WTC11 (cell line): ENCODE results near the gene MICAL3. TPM values are rescaled to one million over a fixed set of nuclear protein-coding genes. Genes with fewer than 3 reads are reported as not detected.
A peak's percentile ranks its signal among the peaks of the same experiment; 100 is the strongest.
"Not testable (repeated sequence)": the region's sequence is repeated elsewhere in the genome, so short reads cannot be mapped to it uniquely, and the experiment has no call there.

Experiments used
- ATAC-seq: fragments of 200-7000 bp; cut with Tn5 transposase; 2 replicates; pipeline ENCODE4 v1.10.0; 2021; ENCODE audit warnings: mild to moderate bottlenecking, moderate library complexity
- CTCF ChIA-PET: fragments of 300-600 bp; sonication (Branson Sonifier 250); formaldehyde crosslinking; loops from one replicate; lab custom pipeline; 2021; ENCODE audit warnings: antibody characterized with exemption; lab: Charles Lee
- POLR2A ChIA-PET: fragments of 350-600 bp; sonication (Branson Sonifier 250); formaldehyde crosslinking; loops from one replicate; lab custom pipeline; 2021; ENCODE audit warnings: antibody characterized with exemption; lab: Charles Lee
- DNase-seq: peaks from one replicate; pipeline ENCODE4 v3.0.0; 2021; ENCODE audit warnings: low spot score
- H3K27ac Mint-ChIP-seq: 2 replicates; pipeline ENCODE4 v1.8.0; 2021; ENCODE audit warnings: mixed read lengths
- H3K27me3 Mint-ChIP-seq: 2 replicates; pipeline ENCODE4 v1.8.0; 2021; ENCODE audit warnings: low read depth, mild to moderate bottlenecking, moderate library complexity, mixed read lengths
- H3K36me3 Mint-ChIP-seq: 2 replicates; pipeline ENCODE4 v1.8.0; 2021; ENCODE audit warnings: mixed read lengths
- H3K4me1 Mint-ChIP-seq: 2 replicates; pipeline ENCODE4 v1.8.0; 2022; ENCODE audit warnings: mixed read lengths
- H3K4me3 Mint-ChIP-seq: 2 replicates; pipeline ENCODE4 v1.8.0; 2021; ENCODE audit warnings: mild to moderate bottlenecking, moderate library complexity, mixed read lengths
- H3K9me3 Mint-ChIP-seq: 2 replicates; pipeline ENCODE4 v1.8.0; 2021; ENCODE audit warnings: mixed read lengths
- FOXJ3 ChIP-seq: sonication (generic); formaldehyde crosslinking; IDR thresholded peaks from 2 replicates; pipeline ENCODE4 v1.9.0; 2021; ENCODE audit warnings: missing genetic modification reagents, mild to moderate bottlenecking, borderline replicate concordance
- GRHL2 ChIP-seq: fragments of 250-450 bp; sonication (Bioruptor Pico); IDR thresholded peaks from 2 replicates; pipeline ENCODE4 v1.8.0; 2022; ENCODE audit warnings: mild to moderate bottlenecking, moderate library complexity; ENCODE audit not compliant: insufficient replicate concordance, severe bottlenecking
- HMGA2 ChIP-seq: fragments of 250-450 bp; sonication (Bioruptor Pico); IDR thresholded peaks from 2 replicates; pipeline ENCODE4 v1.4.0; 2021; ENCODE audit warnings: mild to moderate bottlenecking, moderate library complexity
- KAT7 ChIP-seq: sonication (generic); formaldehyde crosslinking; IDR thresholded peaks from 2 replicates; pipeline ENCODE4 v1.8.1; 2023; ENCODE audit warnings: missing genetic modification reagents, mild to moderate bottlenecking, borderline replicate concordance
- MYBL2 ChIP-seq: sonication (generic); formaldehyde crosslinking; IDR thresholded peaks from 2 replicates; pipeline ENCODE4 v1.8.1; 2023; ENCODE audit warnings: mild to moderate bottlenecking, moderate library complexity, missing genetic modification reagents
- NFATC4 ChIP-seq: fragments of 250-450 bp; sonication (Bioruptor Pico); IDR thresholded peaks from 2 replicates; pipeline ENCODE4 v1.9.0; 2021; ENCODE audit warnings: mild to moderate bottlenecking
- SMAD3 ChIP-seq: sonication (generic); formaldehyde crosslinking; IDR thresholded peaks from 2 replicates; pipeline ENCODE4 v1.8.0; 2022; ENCODE audit warnings: missing genetic modification reagents, mild to moderate bottlenecking, borderline replicate concordance
- TP53 ChIP-seq: sonication (generic); formaldehyde crosslinking; IDR thresholded peaks from 2 replicates; pipeline ENCODE4 v1.8.1; 2023; ENCODE audit warnings: mild to moderate bottlenecking, missing genetic modification reagents
- ZNF219 ChIP-seq: sonication (generic); formaldehyde crosslinking; IDR thresholded peaks from 2 replicates; pipeline ENCODE4 v1.8.0; 2023; ENCODE audit warnings: missing genetic modification reagents, mild to moderate bottlenecking, borderline replicate concordance
- ZNF416 ChIP-seq: fragments of 250-450 bp; sonication (Bioruptor Pico); IDR thresholded peaks from 2 replicates; pipeline ENCODE4 v1.9.0; 2021; ENCODE audit warnings: mild to moderate bottlenecking, inconsistent platforms
- ZNF423 ChIP-seq: fragments of 250-450 bp; sonication (Bioruptor Pico); IDR thresholded peaks from 2 replicates; pipeline ENCODE4 v2.1.2; 2022; ENCODE audit warnings: mild to moderate bottlenecking, moderate library complexity
- total RNA-seq: library from RNA; stranded (reverse); gene quantifications from 3 replicates; pipeline ENCODE4 v1.2.3, GENCODE V29; 2021
- TF ChIP-seq, protein P1 (sequence below): fragments of 250-450 bp; sonication (Bioruptor Pico); IDR thresholded peaks from 2 replicates; pipeline ENCODE4 v1.9.0; 2021; ENCODE audit warnings: mild to moderate bottlenecking, borderline replicate concordance
- TF ChIP-seq, protein P2 (sequence below): sonication (generic); formaldehyde crosslinking; IDR thresholded peaks from 2 replicates; pipeline ENCODE4 v1.8.1; 2022; ENCODE audit warnings: low read depth, missing genetic modification reagents, borderline replicate concordance
- TF ChIP-seq, protein P3 (sequence below): fragments of 250-450 bp; sonication (Bioruptor Pico); conservative IDR thresholded peaks from 2 replicates; pipeline ENCODE4 v1.9.0; 2021; ENCODE audit warnings: mild to moderate bottlenecking
- TF ChIP-seq, protein P4 (sequence below): sonication (generic); formaldehyde crosslinking; IDR thresholded peaks from 2 replicates; pipeline ENCODE4 v1.8.1; 2023; ENCODE audit warnings: mild to moderate bottlenecking, missing genetic modification reagents, moderate library complexity
- TF ChIP-seq, protein P5 (sequence below): fragments of 250-450 bp; sonication (Bioruptor Pico); IDR thresholded peaks from 2 replicates; pipeline ENCODE4 v1.9.0; 2021; ENCODE audit warnings: moderate library complexity, mild to moderate bottlenecking, inconsistent platforms, borderline replicate concordance
- TF ChIP-seq, protein P6 (sequence below): sonication (generic); formaldehyde crosslinking; IDR thresholded peaks from 2 replicates; pipeline ENCODE4 v1.8.0; 2023; ENCODE audit warnings: mild to moderate bottlenecking, missing genetic modification reagents
- TF ChIP-seq, protein P7 (sequence below): fragments of 250-450 bp; sonication (Bioruptor Pico); IDR thresholded peaks from 2 replicates; pipeline ENCODE4 v1.9.0; 2021; ENCODE audit warnings: mild to moderate bottlenecking

MICAL3 gene
- total RNA-seq, 1 experiment from 2014 or later, result 41.2 TPM

DNA sequence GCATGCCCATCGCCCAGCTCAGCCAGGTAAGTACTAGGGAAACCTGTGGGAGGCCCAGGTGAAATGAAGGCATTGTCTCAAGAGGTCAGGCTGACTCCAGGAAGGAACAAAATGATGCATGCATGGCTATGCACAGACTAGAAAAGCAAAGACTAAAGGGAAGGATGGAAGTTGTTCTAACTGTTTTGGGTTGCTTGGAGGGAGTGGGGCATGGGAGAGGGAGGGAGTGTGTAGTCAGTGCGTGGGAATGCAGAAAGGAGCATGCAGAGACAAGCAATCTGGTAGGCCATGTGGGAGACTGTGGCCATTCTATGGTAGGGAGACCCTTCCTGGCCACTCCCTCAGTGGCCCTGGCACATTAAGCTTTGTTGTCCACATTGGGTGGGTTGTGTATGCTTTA is 2.9 kb downstream of the MICAL3 start (continued):
- TF ChIP-seq, protein P1, sequence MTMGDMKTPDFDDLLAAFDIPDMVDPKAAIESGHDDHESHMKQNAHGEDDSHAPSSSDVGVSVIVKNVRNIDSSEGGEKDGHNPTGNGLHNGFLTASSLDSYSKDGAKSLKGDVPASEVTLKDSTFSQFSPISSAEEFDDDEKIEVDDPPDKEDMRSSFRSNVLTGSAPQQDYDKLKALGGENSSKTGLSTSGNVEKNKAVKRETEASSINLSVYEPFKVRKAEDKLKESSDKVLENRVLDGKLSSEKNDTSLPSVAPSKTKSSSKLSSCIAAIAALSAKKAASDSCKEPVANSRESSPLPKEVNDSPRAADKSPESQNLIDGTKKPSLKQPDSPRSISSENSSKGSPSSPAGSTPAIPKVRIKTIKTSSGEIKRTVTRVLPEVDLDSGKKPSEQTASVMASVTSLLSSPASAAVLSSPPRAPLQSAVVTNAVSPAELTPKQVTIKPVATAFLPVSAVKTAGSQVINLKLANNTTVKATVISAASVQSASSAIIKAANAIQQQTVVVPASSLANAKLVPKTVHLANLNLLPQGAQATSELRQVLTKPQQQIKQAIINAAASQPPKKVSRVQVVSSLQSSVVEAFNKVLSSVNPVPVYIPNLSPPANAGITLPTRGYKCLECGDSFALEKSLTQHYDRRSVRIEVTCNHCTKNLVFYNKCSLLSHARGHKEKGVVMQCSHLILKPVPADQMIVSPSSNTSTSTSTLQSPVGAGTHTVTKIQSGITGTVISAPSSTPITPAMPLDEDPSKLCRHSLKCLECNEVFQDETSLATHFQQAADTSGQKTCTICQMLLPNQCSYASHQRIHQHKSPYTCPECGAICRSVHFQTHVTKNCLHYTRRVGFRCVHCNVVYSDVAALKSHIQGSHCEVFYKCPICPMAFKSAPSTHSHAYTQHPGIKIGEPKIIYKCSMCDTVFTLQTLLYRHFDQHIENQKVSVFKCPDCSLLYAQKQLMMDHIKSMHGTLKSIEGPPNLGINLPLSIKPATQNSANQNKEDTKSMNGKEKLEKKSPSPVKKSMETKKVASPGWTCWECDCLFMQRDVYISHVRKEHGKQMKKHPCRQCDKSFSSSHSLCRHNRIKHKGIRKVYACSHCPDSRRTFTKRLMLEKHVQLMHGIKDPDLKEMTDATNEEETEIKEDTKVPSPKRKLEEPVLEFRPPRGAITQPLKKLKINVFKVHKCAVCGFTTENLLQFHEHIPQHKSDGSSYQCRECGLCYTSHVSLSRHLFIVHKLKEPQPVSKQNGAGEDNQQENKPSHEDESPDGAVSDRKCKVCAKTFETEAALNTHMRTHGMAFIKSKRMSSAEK (CRISPR knock-in tag), result no peak
- TF ChIP-seq HMGA2 (CRISPR knock-in tag) (no peak), NFATC4 (CRISPR knock-in tag) (no peak), GRHL2 (CRISPR knock-in tag) (no peak), ZNF423 (CRISPR knock-in tag) (no peak)
- TF ChIP-seq, protein P2, sequence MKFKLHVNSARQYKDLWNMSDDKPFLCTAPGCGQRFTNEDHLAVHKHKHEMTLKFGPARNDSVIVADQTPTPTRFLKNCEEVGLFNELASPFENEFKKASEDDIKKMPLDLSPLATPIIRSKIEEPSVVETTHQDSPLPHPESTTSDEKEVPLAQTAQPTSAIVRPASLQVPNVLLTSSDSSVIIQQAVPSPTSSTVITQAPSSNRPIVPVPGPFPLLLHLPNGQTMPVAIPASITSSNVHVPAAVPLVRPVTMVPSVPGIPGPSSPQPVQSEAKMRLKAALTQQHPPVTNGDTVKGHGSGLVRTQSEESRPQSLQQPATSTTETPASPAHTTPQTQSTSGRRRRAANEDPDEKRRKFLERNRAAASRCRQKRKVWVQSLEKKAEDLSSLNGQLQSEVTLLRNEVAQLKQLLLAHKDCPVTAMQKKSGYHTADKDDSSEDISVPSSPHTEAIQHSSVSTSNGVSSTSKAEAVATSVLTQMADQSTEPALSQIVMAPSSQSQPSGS (CRISPR knock-in tag), result no peak
- TF ChIP-seq, protein P3, sequence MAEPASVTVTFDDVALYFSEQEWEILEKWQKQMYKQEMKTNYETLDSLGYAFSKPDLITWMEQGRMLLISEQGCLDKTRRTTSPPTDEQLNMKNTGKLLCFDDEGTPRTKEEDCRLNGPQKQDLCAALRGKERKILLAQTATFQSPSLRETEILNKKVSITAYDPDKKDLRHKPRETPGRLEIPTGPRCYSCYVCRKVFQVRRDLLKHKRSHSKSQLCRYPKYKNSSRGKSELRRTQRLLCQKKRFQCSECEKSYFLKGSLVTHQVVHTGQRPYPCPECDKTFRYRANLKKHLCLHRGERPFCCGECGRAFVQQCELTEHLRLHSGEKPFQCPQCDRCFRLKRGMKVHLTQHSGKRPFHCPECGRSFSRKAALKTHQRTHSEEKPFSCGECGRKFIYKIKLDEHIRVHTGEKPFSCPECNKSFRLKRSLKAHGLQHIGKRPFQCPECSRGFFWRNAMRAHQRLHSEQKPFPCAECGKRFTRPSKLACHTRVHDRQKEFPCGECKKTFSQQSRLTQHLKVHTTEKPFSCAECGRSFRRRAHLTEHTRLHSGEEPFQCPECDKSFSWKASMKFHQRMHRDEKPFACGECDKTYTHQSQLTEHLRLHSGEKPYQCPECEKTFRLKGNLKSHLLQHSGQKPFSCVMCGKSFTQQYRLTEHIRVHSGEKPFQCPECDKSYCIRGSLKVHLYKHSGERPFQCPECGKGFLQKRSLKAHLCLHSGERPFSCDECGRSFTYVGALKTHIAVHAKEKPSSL, result no peak
- TF ChIP-seq, protein P4, sequence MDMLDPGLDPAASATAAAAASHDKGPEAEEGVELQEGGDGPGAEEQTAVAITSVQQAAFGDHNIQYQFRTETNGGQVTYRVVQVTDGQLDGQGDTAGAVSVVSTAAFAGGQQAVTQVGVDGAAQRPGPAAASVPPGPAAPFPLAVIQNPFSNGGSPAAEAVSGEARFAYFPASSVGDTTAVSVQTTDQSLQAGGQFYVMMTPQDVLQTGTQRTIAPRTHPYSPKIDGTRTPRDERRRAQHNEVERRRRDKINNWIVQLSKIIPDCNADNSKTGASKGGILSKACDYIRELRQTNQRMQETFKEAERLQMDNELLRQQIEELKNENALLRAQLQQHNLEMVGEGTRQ (CRISPR knock-in tag), result no peak

DNA sequence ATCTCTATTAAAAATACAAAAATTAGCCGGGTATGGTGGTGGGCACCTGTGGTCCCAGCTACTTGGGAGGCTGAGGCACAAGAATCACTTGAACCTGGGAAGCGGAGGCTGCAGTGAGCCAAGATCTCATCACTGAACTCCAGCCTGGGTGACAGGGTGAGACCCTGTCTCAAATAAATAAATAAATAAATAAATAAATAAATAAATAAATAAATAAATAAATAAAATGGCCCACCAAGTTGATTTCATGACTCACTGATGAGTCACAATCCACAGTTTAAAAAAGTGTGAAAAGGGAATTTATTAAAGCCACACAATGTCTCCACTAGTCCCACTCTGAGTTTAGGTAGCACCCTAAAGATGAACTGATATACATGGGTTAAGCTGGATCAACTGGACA is 3.6 kb downstream of the MICAL3 start:
- H3K36me3 Mint-ChIP-seq, ATAC-seq, POLR2A ChIA-PET, H3K9me3 Mint-ChIP-seq, H3K4me3 Mint-ChIP-seq, DNase-seq, H3K27ac Mint-ChIP-seq: not testable (repeated sequence)
- CTCF ChIA-PET, result interaction anchor here (1.9 kb wide), 1 partner anchor 55 kb away, joined by 4 read pairs; no protein-coding TSS in a partner anchor
- TF ChIP-seq HMGA2 (CRISPR knock-in tag), result 0 out of 2 replicates have a peak, but pooled peaks have one; percentile 7
- Mint-ChIP-seq H3K27me3 (peaks cover 44% of the 10 kb centered on the region), H3K4me1 (peaks cover 16% of the 10 kb centered on the region)

DNA sequence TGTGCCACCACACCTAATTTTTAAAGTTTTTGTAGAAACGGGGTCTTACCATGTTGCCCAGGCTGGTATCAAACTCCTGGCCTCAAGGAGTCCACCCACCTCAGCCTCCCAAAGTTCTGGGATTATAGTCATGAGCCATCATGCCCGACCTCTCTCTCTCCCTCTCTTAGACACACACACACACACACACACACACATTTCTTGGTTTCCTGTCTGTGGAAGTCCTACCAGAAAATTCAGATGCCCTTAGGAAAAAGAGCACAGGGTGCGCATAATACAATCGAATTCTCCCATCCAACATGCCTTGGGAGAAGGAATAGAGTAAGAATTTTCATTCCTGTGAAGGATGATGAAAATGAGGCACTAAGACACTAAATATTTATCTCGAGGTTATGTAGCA is 10.4 kb downstream of the MICAL3 start:
- CTCF ChIA-PET, result no interaction called here
- no peak overlapping the region for H3K27ac Mint-ChIP-seq
- TF ChIP-seq ZNF416 (CRISPR knock-in tag) (no peak), SMAD3 (CRISPR knock-in tag) (no peak), MYBL2 (CRISPR knock-in tag) (no peak), TP53 (no peak), KAT7 (no peak), FOXJ3 (CRISPR knock-in tag) (no peak), ZNF219 (CRISPR knock-in tag) (no peak)
- TF ChIP-seq, protein P5, sequence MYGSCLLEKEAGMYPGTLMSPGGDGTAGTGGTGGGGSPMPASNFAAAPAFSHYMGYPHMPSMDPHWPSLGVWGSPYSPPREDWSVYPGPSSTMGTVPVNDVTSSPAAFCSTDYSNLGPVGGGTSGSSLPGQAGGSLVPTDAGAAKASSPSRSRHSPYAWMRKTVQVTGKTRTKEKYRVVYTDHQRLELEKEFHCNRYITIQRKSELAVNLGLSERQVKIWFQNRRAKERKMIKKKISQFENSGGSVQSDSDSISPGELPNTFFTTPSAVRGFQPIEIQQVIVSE (CRISPR knock-in tag), result no peak
- TF ChIP-seq, protein P6, sequence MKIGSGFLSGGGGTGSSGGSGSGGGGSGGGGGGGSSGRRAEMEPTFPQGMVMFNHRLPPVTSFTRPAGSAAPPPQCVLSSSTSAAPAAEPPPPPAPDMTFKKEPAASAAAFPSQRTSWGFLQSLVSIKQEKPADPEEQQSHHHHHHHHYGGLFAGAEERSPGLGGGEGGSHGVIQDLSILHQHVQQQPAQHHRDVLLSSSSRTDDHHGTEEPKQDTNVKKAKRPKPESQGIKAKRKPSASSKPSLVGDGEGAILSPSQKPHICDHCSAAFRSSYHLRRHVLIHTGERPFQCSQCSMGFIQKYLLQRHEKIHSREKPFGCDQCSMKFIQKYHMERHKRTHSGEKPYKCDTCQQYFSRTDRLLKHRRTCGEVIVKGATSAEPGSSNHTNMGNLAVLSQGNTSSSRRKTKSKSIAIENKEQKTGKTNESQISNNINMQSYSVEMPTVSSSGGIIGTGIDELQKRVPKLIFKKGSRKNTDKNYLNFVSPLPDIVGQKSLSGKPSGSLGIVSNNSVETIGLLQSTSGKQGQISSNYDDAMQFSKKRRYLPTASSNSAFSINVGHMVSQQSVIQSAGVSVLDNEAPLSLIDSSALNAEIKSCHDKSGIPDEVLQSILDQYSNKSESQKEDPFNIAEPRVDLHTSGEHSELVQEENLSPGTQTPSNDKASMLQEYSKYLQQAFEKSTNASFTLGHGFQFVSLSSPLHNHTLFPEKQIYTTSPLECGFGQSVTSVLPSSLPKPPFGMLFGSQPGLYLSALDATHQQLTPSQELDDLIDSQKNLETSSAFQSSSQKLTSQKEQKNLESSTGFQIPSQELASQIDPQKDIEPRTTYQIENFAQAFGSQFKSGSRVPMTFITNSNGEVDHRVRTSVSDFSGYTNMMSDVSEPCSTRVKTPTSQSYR (CRISPR knock-in tag), result no peak
- TF ChIP-seq, protein P7, sequence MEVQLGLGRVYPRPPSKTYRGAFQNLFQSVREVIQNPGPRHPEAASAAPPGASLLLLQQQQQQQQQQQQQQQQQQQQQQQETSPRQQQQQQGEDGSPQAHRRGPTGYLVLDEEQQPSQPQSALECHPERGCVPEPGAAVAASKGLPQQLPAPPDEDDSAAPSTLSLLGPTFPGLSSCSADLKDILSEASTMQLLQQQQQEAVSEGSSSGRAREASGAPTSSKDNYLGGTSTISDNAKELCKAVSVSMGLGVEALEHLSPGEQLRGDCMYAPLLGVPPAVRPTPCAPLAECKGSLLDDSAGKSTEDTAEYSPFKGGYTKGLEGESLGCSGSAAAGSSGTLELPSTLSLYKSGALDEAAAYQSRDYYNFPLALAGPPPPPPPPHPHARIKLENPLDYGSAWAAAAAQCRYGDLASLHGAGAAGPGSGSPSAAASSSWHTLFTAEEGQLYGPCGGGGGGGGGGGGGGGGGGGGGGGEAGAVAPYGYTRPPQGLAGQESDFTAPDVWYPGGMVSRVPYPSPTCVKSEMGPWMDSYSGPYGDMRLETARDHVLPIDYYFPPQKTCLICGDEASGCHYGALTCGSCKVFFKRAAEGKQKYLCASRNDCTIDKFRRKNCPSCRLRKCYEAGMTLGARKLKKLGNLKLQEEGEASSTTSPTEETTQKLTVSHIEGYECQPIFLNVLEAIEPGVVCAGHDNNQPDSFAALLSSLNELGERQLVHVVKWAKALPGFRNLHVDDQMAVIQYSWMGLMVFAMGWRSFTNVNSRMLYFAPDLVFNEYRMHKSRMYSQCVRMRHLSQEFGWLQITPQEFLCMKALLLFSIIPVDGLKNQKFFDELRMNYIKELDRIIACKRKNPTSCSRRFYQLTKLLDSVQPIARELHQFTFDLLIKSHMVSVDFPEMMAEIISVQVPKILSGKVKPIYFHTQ (CRISPR knock-in tag), result no peak

More for the DNA sequence above, 10.4 kb downstream of the MICAL3 start:
- Mint-ChIP-seq H3K4me1 (no peaks in the 10 kb centered on the region), H3K36me3 (no peaks in the 10 kb centered on the region), H3K27me3 (no peaks in the 10 kb centered on the region), H3K4me3 (no peak overlapping the region), H3K9me3 (no peaks in the 10 kb centered on the region)
- POLR2A ChIA-PET, result no interaction called here
- no peak for DNase-seq
- ATAC-seq, result no peak
